ENCODE measurements around the gene SNX1. TPM values are rescaled to one million over a fixed set of nuclear protein-coding genes. Genes with fewer than 3 reads are reported as not detected.

SNX1 gene
- total RNA-seq, 2 donors from 2014 or later = 44.8 to 57.1 TPM

- H3K4me3 ChIP-seq = no peak overlapping the region
- H3K27me3 ChIP-seq = no peaks in the 10 kb centered on the region
- TF ChIP-seq CTCF (IDR thresholded peaks at IDR 0.05) = no peak
- no peaks in the 10 kb centered on the region for H3K4me1 ChIP-seq
- H3K36me3 ChIP-seq = peaks cover 15% of the 10 kb centered on the region
- H3K9me3 ChIP-seq = no peaks in the 10 kb centered on the region
- DNase-seq (ENCODE audit: low spot score) = no peak
- no peak overlapping the region for H3K27ac ChIP-seq
Measured at GRCh38 chr15:64187396-64188191, 91.8 kb downstream of the SNX1 start.

Other genes starting within 250 kb of the SNX1 start
- 10 to 100 TPM; 28.8 to 57.6 TPM for gene DAPK2, start 49.5 kb upstream of the SNX1 start, total RNA-seq
- gene CIAO2A, start 2.1 kb upstream of the SNX1 start, total RNA-seq = 10 to 100 TPM; 43.6 to 73.7 TPM
- 10 to 100 TPM; 11.9 to 12.4 TPM for gene SNX22, start 55.7 kb downstream of the SNX1 start, total RNA-seq
- gene PPIB, start 67.0 kb downstream of the SNX1 start, total RNA-seq = 100 to 1,000 TPM; 139 to 189 TPM

Measured in right atrium auricular region (tissue), 2 donors.